H1 (cell line): ENCODE data around the gene ST6GALNAC3. TPM values are rescaled to one million over a fixed set of nuclear protein-coding genes. Genes with fewer than 3 reads are reported as not detected.

Source experiments
- CTCF ChIA-PET: fragments of 300-600 bp; sonication (Branson Sonifier 250); formaldehyde crosslinking; loops from one replicate; lab custom pipeline; 2021; ENCODE audit not compliant: partially characterized antibody; lab: Charles Lee
- POLR2A ChIA-PET: fragments of 300-600 bp; sonication (Branson Sonifier 250); formaldehyde crosslinking; loops from one replicate; lab custom pipeline; 2021; ENCODE audit warnings: inconsistent platforms; ENCODE audit not compliant: partially characterized antibody; lab: Charles Lee
- DNase-seq, 2 experiments: peaks; one replicate each; pipeline versions ENCODE4 v3.0.0 to v3.0.0-alpha.2; 2010 to 2022; ENCODE audit warnings: low spot score in 2 of 2, low read depth in 1 of 2, mixed read lengths in 1 of 2
- FAIRE-seq: peaks from 2 replicates; lab custom pipeline; 2011; peaks lifted over from hg19 to GRCh38; lab: Jason Lieb, UNC
- H2AFZ ChIP-seq: 2 replicates; pipeline ENCODE4 v1.8.1; 2012; ENCODE audit warnings: low read length, inconsistent platforms
- H2AK5ac ChIP-seq: 2 replicates; pipeline ENCODE4 v1.6.1; 2013; ENCODE audit warnings: low read depth, low read length
- H2BK120ac ChIP-seq: replicated peaks from 2 replicates; pipeline ENCODE3; 2013; ENCODE audit warnings: low read depth, low read length, inconsistent platforms
- H2BK12ac ChIP-seq: 2 replicates; pipeline ENCODE4 v1.6.1; 2013; ENCODE audit warnings: low read depth, low read length
- H2BK15ac ChIP-seq: 2 replicates; pipeline ENCODE4 v1.6.1; 2013; ENCODE audit warnings: low read length
- H2BK20ac ChIP-seq: 2 replicates; pipeline ENCODE4 v1.6.1; 2013; ENCODE audit warnings: low read length
- H2BK5ac ChIP-seq: 2 replicates; pipeline ENCODE4 v1.6.1; 2013; ENCODE audit warnings: low read depth, low read length
- H3K14ac ChIP-seq: 2 replicates; pipeline ENCODE4 v1.6.1; 2013; ENCODE audit warnings: inconsistent platforms; ENCODE audit not compliant: insufficient read length
- H3K18ac ChIP-seq: 2 replicates; pipeline ENCODE4 v1.6.1; 2013; ENCODE audit warnings: low read length; ENCODE audit errors: extremely low read depth
- H3K23ac ChIP-seq: 2 replicates; pipeline ENCODE4 v1.6.1; 2013; ENCODE audit warnings: inconsistent platforms; ENCODE audit not compliant: insufficient read length
- H3K23me2 ChIP-seq: 2 replicates; pipeline ENCODE4 v1.6.1; 2013; ENCODE audit warnings: low read depth, low read length
- H3K27ac ChIP-seq: 2 replicates; pipeline ENCODE4 v1.6.1; 2011; ENCODE audit warnings: low read depth, low read length, inconsistent platforms
- H3K27me3 ChIP-seq, 4 experiments: replicated peaks in 1 of 4; 1 replicate in 1 of 4; 2 replicates in 3 of 4; pipeline versions ENCODE4 v1.6.1 to v1.8.1; 2011 to 2013; ENCODE audit warnings: low read length in 3 of 4, mild to moderate bottlenecking in 3 of 4, inconsistent platforms in 2 of 4, mixed read lengths in 2 of 4, moderate library complexity in 1 of 4; ENCODE audit not compliant: control insufficient read depth in 3 of 4, insufficient read depth in 3 of 4; ENCODE audit errors: extremely low read depth in 1 of 4
- H3K36me3 ChIP-seq, 4 experiments: 2 replicates each; pipeline versions ENCODE4 v1.6.1 to v1.8.1; 2011 to 2013; ENCODE audit warnings: mild to moderate bottlenecking in 4 of 4, low read length in 3 of 4, moderate library complexity in 2 of 4, control low read depth in 1 of 4, inconsistent platforms in 1 of 4; ENCODE audit not compliant: insufficient read depth in 4 of 4, control insufficient read depth in 2 of 4
- H3K4ac ChIP-seq: replicated peaks from 2 replicates; pipeline ENCODE3; 2013; ENCODE audit warnings: low read length, low read depth, mixed read lengths, inconsistent platforms; ENCODE audit not compliant: insufficient read length
- H3K4me1 ChIP-seq, 4 experiments: replicated peaks in 1 of 4; 1 replicate in 1 of 4; 2 replicates in 3 of 4; pipeline versions ENCODE4 v1.6.1 to v1.8.1; 2011 to 2013; ENCODE audit warnings: low read length in 3 of 4, inconsistent platforms in 2 of 4, mixed read lengths in 1 of 4; ENCODE audit not compliant: insufficient read depth in 4 of 4, control insufficient read depth in 3 of 4
- H3K4me2 ChIP-seq, 2 experiments: 2 replicates each; pipeline versions ENCODE4 v1.6.1 to v1.8.1; 2011 to 2013; ENCODE audit warnings: low read depth in 2 of 2, low read length in 2 of 2, control low read depth in 1 of 2, inconsistent platforms in 1 of 2, mild to moderate bottlenecking in 1 of 2; ENCODE audit not compliant: insufficient read depth in 1 of 2
- H3K4me3 ChIP-seq, 4 experiments: fragments of 200-600, 300-600 bp in 1 of 4; sonication (generic), shearing (Covaris generic), sonication (Bioruptor Twin) in 1 of 4; 2 replicates each; pipeline versions ENCODE4 v1.5.1 to v1.8.1; 2011 to 2016; ENCODE audit warnings: low read length in 4 of 4, low read depth in 3 of 4, control low read depth in 2 of 4, inconsistent platforms in 2 of 4, mild to moderate bottlenecking in 2 of 4, mixed read lengths in 1 of 4, moderate library complexity in 1 of 4; ENCODE audit not compliant: insufficient read depth in 2 of 4; ENCODE audit errors: extremely low read depth in 1 of 4
- H3K56ac ChIP-seq: replicated peaks from 2 replicates; pipeline ENCODE3; 2013; ENCODE audit warnings: low read depth, mild to moderate bottlenecking, mixed read lengths, low read length, inconsistent platforms; ENCODE audit not compliant: insufficient read length
- H3K79me1 ChIP-seq: 2 replicates; pipeline ENCODE4 v1.6.1; 2013; ENCODE audit warnings: low read depth, low read length, control low read depth
- H3K79me2 ChIP-seq, 2 experiments: 2 replicates each; pipeline versions ENCODE4 v1.6.1 to v1.8.1; 2012 to 2013; ENCODE audit warnings: low read length in 2 of 2, mild to moderate bottlenecking in 2 of 2, inconsistent platforms in 1 of 2; ENCODE audit not compliant: insufficient read depth in 2 of 2, control insufficient read depth in 1 of 2
- H3K9ac ChIP-seq, 4 experiments: replicated peaks in 1 of 4; 1 replicate in 1 of 4; 2 replicates in 3 of 4; pipeline versions ENCODE4 v1.6.1 to v1.8.1; 2011 to 2013; ENCODE audit warnings: low read depth in 3 of 4, low read length in 3 of 4, control low read depth in 2 of 4, mild to moderate bottlenecking in 2 of 4, moderate library complexity in 2 of 4, inconsistent platforms in 1 of 4; ENCODE audit errors: extremely low read depth in 1 of 4
- H3K9me3 ChIP-seq, 2 experiments: 2 replicates each; pipeline versions ENCODE4 v1.6.1 to v1.8.1; 2012 to 2013; ENCODE audit warnings: mild to moderate bottlenecking in 2 of 2, moderate library complexity in 2 of 2, control low read depth in 1 of 2, inconsistent platforms in 1 of 2, low read depth in 1 of 2, low read length in 1 of 2, mixed read lengths in 1 of 2; ENCODE audit not compliant: insufficient read depth in 2 of 2
- H4K20me1 ChIP-seq, 2 experiments: replicated peaks in 1 of 2; 2 replicates each; pipeline versions ENCODE3 to v1.8.1; 2011 to 2013; ENCODE audit warnings: inconsistent platforms in 2 of 2, low read length in 2 of 2, mild to moderate bottlenecking in 1 of 2; ENCODE audit not compliant: insufficient read depth in 2 of 2, control insufficient read depth in 1 of 2
- H4K5ac ChIP-seq: 2 replicates; pipeline ENCODE4 v1.6.1; 2013; ENCODE audit warnings: low read length, low read depth, mixed read lengths, inconsistent platforms; ENCODE audit not compliant: insufficient read length
- H4K8ac ChIP-seq: 2 replicates; pipeline ENCODE4 v1.8.0; 2013; ENCODE audit warnings: mild to moderate bottlenecking, moderate library complexity, low read length, inconsistent platforms; ENCODE audit not compliant: insufficient read depth; ENCODE audit errors: extremely low read depth
- H4K91ac ChIP-seq: replicated peaks from 2 replicates; pipeline ENCODE3; 2013; ENCODE audit warnings: low read length, mixed read lengths, inconsistent platforms; ENCODE audit not compliant: insufficient read length
- CBX8 ChIP-seq: fragments of 300-800, 300-1000 bp; sonication (generic); IDR thresholded peaks from 2 replicates; pipeline ENCODE4 v1.7.1; 2016; ENCODE audit warnings: low read depth, low read length, borderline replicate concordance
- E2F6 ChIP-seq: IDR thresholded peaks from 2 replicates; pipeline ENCODE4 v1.6.1; 2012; ENCODE audit warnings: inconsistent platforms
- EGR1 ChIP-seq: IDR thresholded peaks from 2 replicates; pipeline ENCODE4 v1.6.1; 2011; ENCODE audit warnings: low read depth, low read length, borderline replicate concordance
- EP300 ChIP-seq, 2 experiments: IDR thresholded peaks; 1 replicate in 1 of 2; 2 replicates in 1 of 2; pipeline ENCODE4 v1.6.1; 2011 to 2012; ENCODE audit warnings: low read depth in 2 of 2, low read length in 2 of 2, mild to moderate bottlenecking in 2 of 2, borderline replicate concordance in 1 of 2, inconsistent platforms in 1 of 2, moderate library complexity in 1 of 2
- GABPA ChIP-seq: IDR thresholded peaks from 2 replicates; pipeline ENCODE4 v1.6.1; 2011; ENCODE audit warnings: mild to moderate bottlenecking, low read length, moderate library complexity, borderline replicate concordance; ENCODE audit not compliant: insufficient read depth
- POLR2A ChIP-seq, 2 experiments: IDR thresholded peaks; 1 replicate in 1 of 2; 2 replicates in 1 of 2; pipeline ENCODE4 v1.6.1; 2011; ENCODE audit warnings: low read depth in 2 of 2, low read length in 2 of 2, mild to moderate bottlenecking in 2 of 2; ENCODE audit errors: control extremely low read depth in 1 of 2
- POLR2AphosphoS5 ChIP-seq: IDR thresholded peaks from 2 replicates; pipeline ENCODE4 v1.6.1; 2011; ENCODE audit warnings: low read depth, low read length
- RAD21 ChIP-seq, 2 experiments: IDR thresholded peaks in 1 of 2; conservative IDR thresholded peaks in 1 of 2; 2 replicates each; pipeline ENCODE4 v1.6.1; 2011; ENCODE audit warnings: low read depth in 2 of 2, low read length in 2 of 2, improper control_type of control experiment in 1 of 2, inconsistent platforms in 1 of 2, mild to moderate bottlenecking in 1 of 2, moderate library complexity in 1 of 2
- RNF2 ChIP-seq: fragments of 200-900, 300-1000 bp; sonication (generic); IDR thresholded peaks from 2 replicates; pipeline ENCODE4 v1.7.1; 2016; ENCODE audit warnings: borderline replicate concordance, low read depth, mild to moderate bottlenecking, antibody characterized with exemption, low read length; ENCODE audit not compliant: poor library complexity, severe bottlenecking; ENCODE audit errors: missing control alignments
- whole genome bisulfite sequencing, 2 experiments: shearing (Covaris generic) in 1 of 2; methylation state at CpG; one replicate each; pipeline versions ENCODE4 v1.1.6 to v1.1.7; 2013 to 2015; ENCODE audit warnings: low lambda C conversion rate in 2 of 2, mixed read lengths in 2 of 2, inconsistent platforms in 1 of 2, low coverage in 1 of 2, missing lambda C conversion rate in 1 of 2; ENCODE audit not compliant: insufficient replicate concordance in 2 of 2, insufficient coverage in 1 of 2, insufficient read length in 1 of 2; ENCODE audit errors: extremely low coverage in 1 of 2, missing lambda C conversion rate in 1 of 2; 5-methylcytosine and 5-hydroxymethylcytosine counted together
- polyA plus RNA-seq, 7 experiments: library from polyadenylated mRNA; depleted of rRNA in 3 of 7; stranded (reverse) in 5 of 7; unstranded in 2 of 7; fragments of >200 nt in 5 of 7; fragments of 200-250 nt in 2 of 7; gene quantifications; 1 replicate in 5 of 7; 2 replicates in 1 of 7; 4 replicates in 1 of 7; pipeline versions ENCODE4 v1.2.1 to v1.2.3, GENCODE V29; 2011 to 2013; ENCODE audit warnings: missing spikeins in 2 of 7, mixed read lengths in 2 of 7
- total RNA-seq: library from RNA; stranded (reverse); fragmentation: NEBNext Ultra II Directional; extraction: Animal tissue kit (Norgen Biotek cat#: 25700); gene quantifications from 2 replicates; pipeline ENCODE4 v1.2.1, GENCODE V29; 2021

Gene ST6GALNAC3
- total and polyA plus RNA-seq, 2 of the 8 experiments (the other 6 are each of a cell fraction or from before 2014, with no cell fraction given), result 4.9 to 19.0 TPM

DNA sequence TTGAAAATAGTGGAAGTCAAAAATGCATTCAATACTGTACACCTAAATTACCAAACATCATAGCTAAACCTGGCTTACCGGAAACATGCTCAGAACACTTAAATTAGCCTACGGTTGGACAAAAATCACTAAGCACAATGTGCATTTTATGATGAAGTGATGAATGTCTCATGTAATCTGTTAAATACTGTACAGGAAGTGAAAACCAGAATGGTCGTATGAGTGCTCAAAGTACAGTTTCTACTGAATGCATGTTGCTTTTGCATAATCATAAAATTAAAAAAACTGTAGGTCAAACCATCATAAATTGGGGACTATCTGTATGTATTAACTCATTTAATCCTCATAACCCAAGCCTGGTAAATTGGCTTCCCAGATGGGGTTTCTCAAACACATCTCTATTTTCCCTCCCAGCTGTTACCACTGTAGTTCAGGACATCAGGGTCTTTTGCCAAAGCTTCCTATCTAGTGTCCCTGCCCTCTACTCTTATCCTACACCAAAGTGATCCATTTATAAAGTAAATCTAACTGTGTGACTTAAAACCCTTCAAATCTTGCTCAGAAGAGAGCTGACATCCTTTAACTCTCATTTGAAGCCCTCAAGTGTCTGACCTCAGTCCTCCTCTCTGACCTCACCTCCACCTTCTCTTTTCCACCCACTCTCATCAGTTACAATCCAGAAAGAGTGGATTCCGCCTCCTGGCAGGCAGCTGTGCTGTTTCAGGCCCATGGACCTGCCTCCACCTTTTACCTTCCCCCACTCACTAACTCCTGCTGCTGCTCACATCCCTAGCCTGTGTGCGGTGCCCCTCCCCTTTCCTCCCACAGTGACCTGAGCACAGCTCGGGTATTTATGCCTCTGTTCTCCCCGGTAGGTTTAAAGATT is 436.4 kb downstream of the ST6GALNAC3 start:
- no peak overlapping the region for H4K91ac ChIP-seq
- H3K4me2 ChIP-seq, result peak overlapping the region; percentile 48 to 51
- H2BK5ac ChIP-seq, result peak overlapping the region; percentile 46; the same call in 1 of the 2 replicates
- H3K9me3 ChIP-seq, result no peaks in the 10 kb centered on the region
- H3K79me2 ChIP-seq, result no peaks in the 10 kb centered on the region
- H2BK120ac ChIP-seq, result no peak overlapping the region
- H4K20me1 ChIP-seq, result no peaks in the 10 kb centered on the region
- H3K27me3 ChIP-seq, result no peaks in the 10 kb centered on the region
- H3K4ac ChIP-seq, result no peak overlapping the region
- H3K4me3 ChIP-seq, result no peak overlapping the region; a peak in 1 of 8 replicates
- no peak overlapping the region for H4K8ac ChIP-seq
- WGBS, 2 experiments, result 53% methylated on average over 7 of the region's 7 CpGs; no CpG with 5 or more reads in 1 of the 2 experiments
- no peak overlapping the region for H3K56ac ChIP-seq
- no peak overlapping the region for H3K14ac ChIP-seq
- H4K5ac ChIP-seq, result no peak overlapping the region
- H2AK5ac ChIP-seq, result no peak overlapping the region
- H2AFZ ChIP-seq, result no peak overlapping the region
- H2BK20ac ChIP-seq, result no peak overlapping the region
- no peaks in the 10 kb centered on the region for H3K79me1 ChIP-seq
- ChIA-PET POLR2A (interaction anchor here (0.7 to 0.9 kb wide), 2 partner anchors 8 to 9 kb away, joined by 3 read pairs; no protein-coding TSS in a partner anchor), CTCF (interaction anchor here (1.0 to 1.6 kb wide), 2 partner anchors 12 to 114 kb away, joined by 3 to 5 read pairs; no protein-coding TSS in a partner anchor)
- H3K23me2 ChIP-seq, result no peaks in the 10 kb centered on the region
- H3K36me3 ChIP-seq, result no peaks in the 10 kb centered on the region
- H3K9ac ChIP-seq, result no peak overlapping the region
- no peak overlapping the region for H2BK15ac ChIP-seq
- DNase-seq (peak in 1 of 2 experiments; percentile 62), FAIRE-seq (peak; percentile 76)
- peak overlapping the region; percentile 23; the same call in 1 of the 2 replicates for H2BK12ac ChIP-seq
- H3K23ac ChIP-seq, result no peak overlapping the region
- H3K18ac ChIP-seq, result peak overlapping the region; percentile 64; the same call in 1 of the 2 replicates
- H3K27ac ChIP-seq, result no peak overlapping the region
- peaks cover 0 to 7% (median 3%) of the 10 kb centered on the region in 4 experiments; a peak in 4 of 7 replicates for H3K4me1 ChIP-seq
- TF ChIP-seq POLR2A (IDR thresholded peaks at IDR 0.05; ENCODE audit: control extremely low read depth in 1 of 2, low read depth in 2 of 2, low read length in 2 of 2) (no peak), EGR1 (no peak), EP300 (IDR thresholded peaks at IDR 0.05; ENCODE audit: borderline replicate concordance in 1 of 2, low read depth in 2 of 2, low read length in 2 of 2) (no peak), CBX8 (no peak), GABPA (no peak), POLR2AphosphoS5 (no peak), RNF2 (no peak), RAD21 (IDR thresholded peaks at IDR 0.05 in 1 of 2, conservative IDR thresholded peaks at IDR 0.05 in 1 of 2; ENCODE audit: low read depth in 2 of 2, low read length in 2 of 2) (peak in 1 of 2 experiments; percentile 19; a peak in 2 of 4 replicates), E2F6 (no peak)
